Neuronal stem cell (in vitro differentiated cells): Measurements from ENCODE around the gene SSU72.
"Not testable (repeated sequence)": the region's sequence is repeated elsewhere in the genome, so short reads cannot be mapped to it uniquely, and the experiment has no call there.

Experiments
- DNase-seq: peaks from one replicate; pipeline ENCODE4 v3.0.0-alpha.2; 2013; ENCODE audit warnings: low spot score
- H2AFZ ChIP-seq: one replicate; pipeline ENCODE4 v1.6.1; 2013; ENCODE audit warnings: mild to moderate bottlenecking, low read length, inconsistent platforms
- H2AK5ac ChIP-seq: 2 replicates; pipeline ENCODE4 v1.6.1; 2013; ENCODE audit warnings: low read depth, mild to moderate bottlenecking, inconsistent platforms, low read length, moderate library complexity, mixed read lengths
- H2BK120ac ChIP-seq: 2 replicates; pipeline ENCODE4 v1.6.1; 2013; ENCODE audit warnings: low read depth, mild to moderate bottlenecking, inconsistent platforms, low read length, moderate library complexity, mixed read lengths
- H2BK12ac ChIP-seq: one replicate; pipeline ENCODE4 v1.6.1; 2013; ENCODE audit warnings: low read length, inconsistent platforms
- H2BK15ac ChIP-seq: 2 replicates; pipeline ENCODE4 v1.6.1; 2013; ENCODE audit warnings: mild to moderate bottlenecking, low read length, inconsistent platforms, mixed read lengths
- H2BK5ac ChIP-seq: one replicate; pipeline ENCODE4 v1.6.1; 2013; ENCODE audit warnings: inconsistent platforms, mild to moderate bottlenecking, low read length, moderate library complexity
- H3K14ac ChIP-seq: one replicate; pipeline ENCODE4 v1.6.1; 2013; ENCODE audit warnings: low read length, inconsistent platforms
- H3K18ac ChIP-seq: 2 replicates; pipeline ENCODE4 v1.6.1; 2013; ENCODE audit warnings: low read length, inconsistent platforms
- H3K23ac ChIP-seq: 2 replicates; pipeline ENCODE4 v1.6.1; 2013; ENCODE audit warnings: low read depth, mild to moderate bottlenecking, mixed read lengths, low read length, inconsistent platforms; ENCODE audit not compliant: poor library complexity
- H3K27ac ChIP-seq: replicated peaks from 3 replicates; pipeline ENCODE4 v1.5.1; 2013; ENCODE audit warnings: low read length, inconsistent platforms
- H3K27me3 ChIP-seq, 3 experiments: 2 replicates each; pipeline ENCODE4 v1.6.1; 2013; ENCODE audit warnings: low read length in 3 of 3, mild to moderate bottlenecking in 2 of 3, inconsistent platforms in 1 of 3, low read depth in 1 of 3, mixed read lengths in 1 of 3, moderate library complexity in 1 of 3; ENCODE audit not compliant: control insufficient read depth in 3 of 3, insufficient read depth in 3 of 3
- H3K36me3 ChIP-seq, 2 donors: replicated peaks in 1 of 2; 2 replicates each; pipeline ENCODE4 v1.6.1; 2013; ENCODE audit warnings: low read length in 2 of 2; ENCODE audit not compliant: control insufficient read depth in 2 of 2, insufficient read depth in 2 of 2
- H3K4ac ChIP-seq: 2 replicates; pipeline ENCODE4 v1.6.1; 2013; ENCODE audit warnings: inconsistent platforms, mild to moderate bottlenecking, low read length, moderate library complexity
- H3K4me1 ChIP-seq, 2 donors: 1 replicate in 1 of 2; 2 replicates in 1 of 2; pipeline ENCODE4 v1.6.1; 2013; ENCODE audit warnings: low read length in 2 of 2, low read depth in 1 of 2; ENCODE audit not compliant: control insufficient read depth in 2 of 2, insufficient read depth in 1 of 2
- H3K4me2 ChIP-seq: one replicate; pipeline ENCODE4 v1.6.1; 2013; ENCODE audit warnings: mild to moderate bottlenecking, low read length, inconsistent platforms; ENCODE audit not compliant: insufficient read depth, poor library complexity, severe bottlenecking
- H3K4me3 ChIP-seq, 2 donors: 2 replicates each; pipeline ENCODE4 v1.5.1; 2013; ENCODE audit warnings: low read length in 2 of 2, mild to moderate bottlenecking in 2 of 2, inconsistent platforms in 1 of 2, moderate library complexity in 1 of 2
- H3K79me1 ChIP-seq: one replicate; pipeline ENCODE4 v1.6.1; 2013; ENCODE audit warnings: low read depth, mild to moderate bottlenecking, inconsistent platforms, low read length, moderate library complexity
- H3K9ac ChIP-seq: one replicate; pipeline ENCODE4 v1.6.1; 2013; ENCODE audit warnings: mild to moderate bottlenecking, low read depth, low read length, inconsistent platforms; ENCODE audit not compliant: poor library complexity
- H3K9me3 ChIP-seq, 2 donors: replicated peaks in 1 of 2; 2 replicates each; pipeline versions ENCODE3 to v1.6.1; 2013; ENCODE audit warnings: low read length in 2 of 2, mild to moderate bottlenecking in 2 of 2, inconsistent platforms in 1 of 2, low read depth in 1 of 2, mixed read lengths in 1 of 2, moderate library complexity in 1 of 2; ENCODE audit not compliant: control insufficient read depth in 2 of 2, insufficient read depth in 1 of 2
- H4K8ac ChIP-seq: one replicate; pipeline ENCODE4 v1.6.1; 2013; ENCODE audit warnings: low read depth, mild to moderate bottlenecking, inconsistent platforms, low read length, moderate library complexity
- H4K91ac ChIP-seq: one replicate; pipeline ENCODE4 v1.6.1; 2013; ENCODE audit warnings: low read length, low read depth, mild to moderate bottlenecking, inconsistent platforms; ENCODE audit not compliant: poor library complexity
- WGBS, 2 donors: extraction: QIAGEN DNeasy Blood & Tissue Kit; methylation state at CpG; one replicate each; pipeline ENCODE4 v1.1.7; 2013; ENCODE audit warnings: missing lambda C conversion rate in 2 of 2, mixed read lengths in 1 of 2; ENCODE audit not compliant: insufficient read length in 2 of 2, insufficient replicate concordance in 1 of 2; ENCODE audit errors: extremely low coverage in 2 of 2; 5-methylcytosine and 5-hydroxymethylcytosine counted together

The SSU72 gene

GRCh38 chr1:1495461-1495975 lies 79.1 kb downstream of the SSU72 start:
- H2BK5ac ChIP-seq, H2BK12ac ChIP-seq, H3K4me1 ChIP-seq, H2BK15ac ChIP-seq, H2AFZ ChIP-seq, DNase-seq, H3K27ac ChIP-seq, H3K79me1 ChIP-seq, H3K4me2 ChIP-seq, H3K4me3 ChIP-seq, H2AK5ac ChIP-seq, H3K14ac ChIP-seq, H3K9ac ChIP-seq, H2BK120ac ChIP-seq, H4K91ac ChIP-seq, H3K18ac ChIP-seq, H4K8ac ChIP-seq, H3K27me3 ChIP-seq, H3K4ac ChIP-seq, H3K23ac ChIP-seq: not testable (repeated sequence)
- Histone ChIP-seq H3K36me3 (peaks cover 20 to 43% of the 10 kb centered on the region in 2 donors), H3K9me3 (peaks cover 3 to 20% of the 10 kb centered on the region in 2 donors)
- no CpG with 5 or more reads among the region's 18 CpGs for WGBS, 2 donors

- H2BK120ac ChIP-seq, H2AK5ac ChIP-seq, H3K9ac ChIP-seq, H3K4me2 ChIP-seq, H3K79me1 ChIP-seq, H3K18ac ChIP-seq, H2AFZ ChIP-seq, H3K4ac ChIP-seq, H3K4me1 ChIP-seq, H3K23ac ChIP-seq, H2BK15ac ChIP-seq, H4K8ac ChIP-seq, H3K27me3 ChIP-seq, H3K27ac ChIP-seq, DNase-seq, H2BK12ac ChIP-seq, H2BK5ac ChIP-seq, H3K4me3 ChIP-seq, H3K14ac ChIP-seq, H4K91ac ChIP-seq: not testable (repeated sequence)
- WGBS, 2 donors: no CpG with 5 or more reads among the region's 22 CpGs
- peaks cover 3 to 20% of the 10 kb centered on the region in 2 donors for H3K9me3 ChIP-seq
- peaks cover 25 to 54% of the 10 kb centered on the region in 2 donors for H3K36me3 ChIP-seq
Observed at GRCh38 chr1:1494311-1494710, 80.4 kb downstream of the SSU72 start.
